Measurements from ENCODE around the gene TOX4. TPM values are rescaled to one million over a fixed set of nuclear protein-coding genes. Genes with fewer than 3 reads are reported as not detected.

The TOX4 gene
- total RNA-seq, 2 donors from 2014 or later, result 63.8 to 65.1 TPM

GRCh38 chr14:21496453-21496852 is 19.5 kb downstream of the TOX4 start:
- peak in 1 of 2 donors; percentile 55 for ATAC-seq
- no peak for DNase-seq
- intact Hi-C loops (cut with DNase I), result loop anchor here in 1 of 2 donors (5.0 kb wide), 1 partner anchor 61 kb away; no protein-coding TSS in a partner anchor

DNA sequence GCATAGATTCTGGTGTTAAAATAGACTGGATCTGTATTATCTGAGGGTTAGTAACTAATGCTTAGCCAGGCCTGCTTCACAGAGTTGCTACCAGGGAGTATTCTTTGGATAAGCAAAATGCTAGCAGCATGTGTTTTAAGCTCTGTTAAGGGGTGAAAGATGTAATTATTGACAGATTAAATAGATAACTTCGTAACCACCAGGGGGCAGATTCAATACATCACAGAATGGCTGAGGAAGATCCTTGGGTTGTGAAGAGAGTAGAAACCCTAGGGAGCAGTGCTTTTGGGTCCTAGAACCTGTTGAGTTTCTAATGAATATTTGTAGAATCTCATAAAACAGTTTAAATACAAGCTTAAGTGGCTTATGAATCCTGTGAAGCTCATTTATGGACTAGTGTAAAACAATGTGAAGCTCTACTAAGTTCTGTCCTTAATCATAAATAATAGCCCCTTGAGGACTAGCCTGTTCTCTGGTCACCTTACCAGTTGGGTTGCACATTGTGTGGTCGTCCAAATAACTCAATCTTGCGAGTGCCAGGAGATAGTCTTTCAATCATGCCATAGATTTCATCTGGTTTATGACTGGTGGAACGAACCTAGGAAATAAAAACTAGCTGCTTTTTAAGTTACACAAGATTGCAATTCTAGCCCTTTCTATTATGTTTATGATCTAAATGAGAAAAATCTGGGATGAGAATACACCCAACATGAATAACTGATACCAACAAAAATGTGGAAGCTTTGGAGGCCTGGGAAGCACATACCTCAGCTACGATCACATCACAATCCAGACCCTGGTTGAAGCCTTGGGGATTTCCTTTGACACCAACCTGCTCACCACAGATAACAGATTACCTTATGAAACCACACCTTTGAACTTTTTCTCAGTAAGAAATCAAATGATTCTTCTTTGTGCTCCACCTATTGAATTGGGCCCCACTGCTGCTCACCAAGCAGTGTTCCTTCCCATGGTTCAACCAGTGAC is 21.8 kb downstream of the TOX4 start:
- DNase-seq (no peak), ATAC-seq (peak in 1 of 2 donors; percentile 30)
- intact Hi-C loops (cut with DNase I), result loop anchor here in 1 of 2 donors (5.0 kb wide), 1 partner anchor 58 kb away; no protein-coding TSS in a partner anchor

- DNase-seq (no peak), ATAC-seq (no peak)
- intact Hi-C loops (cut with DNase I), result no loop called here
These were observed 24.6 kb downstream of the TOX4 start for GRCh38 chr14:21501568-21501967.

- intact Hi-C loops (cut with DNase I), result no loop called here
- DNase-seq, result no peak
- ATAC-seq, result no peak
These were observed 26.4 kb downstream of the TOX4 start for GRCh38 chr14:21503376-21503775.

- DNase-seq (no peak), ATAC-seq (no peak)
- intact Hi-C loops (cut with DNase I), result no loop called here
These were observed 28.1 kb downstream of the TOX4 start for GRCh38 chr14:21505012-21505553.

DNA sequence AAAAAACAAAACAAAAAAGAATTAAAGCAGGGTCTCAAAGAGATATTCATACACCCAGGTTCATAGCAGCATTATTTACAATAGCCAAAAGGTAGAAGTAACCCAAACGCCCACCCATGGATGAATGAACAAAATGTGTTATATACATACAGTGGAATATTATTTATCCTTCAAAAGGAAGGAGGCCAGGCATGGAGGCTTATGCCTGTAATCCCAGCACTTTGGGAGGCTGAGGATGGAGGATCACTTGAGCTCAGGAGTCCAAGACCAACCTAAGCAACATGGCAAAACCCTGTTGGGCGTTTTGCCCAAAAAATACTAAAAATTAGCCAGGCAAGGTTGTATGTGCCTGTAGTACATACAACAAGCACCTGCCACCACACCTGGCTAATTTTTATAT is 29.6 kb downstream of the TOX4 start:
- intact Hi-C loops (cut with DNase I), result no loop called here
- ATAC-seq, result no peak

GRCh38 chr14:21509432-21510143 is 32.6 kb downstream of the TOX4 start:
- no peak for DNase-seq
- intact Hi-C loops (cut with DNase I), result no loop called here
- ATAC-seq, result no peak

More for the DNA sequence above, 29.6 kb downstream of the TOX4 start:
- no peak for DNase-seq

DNA sequence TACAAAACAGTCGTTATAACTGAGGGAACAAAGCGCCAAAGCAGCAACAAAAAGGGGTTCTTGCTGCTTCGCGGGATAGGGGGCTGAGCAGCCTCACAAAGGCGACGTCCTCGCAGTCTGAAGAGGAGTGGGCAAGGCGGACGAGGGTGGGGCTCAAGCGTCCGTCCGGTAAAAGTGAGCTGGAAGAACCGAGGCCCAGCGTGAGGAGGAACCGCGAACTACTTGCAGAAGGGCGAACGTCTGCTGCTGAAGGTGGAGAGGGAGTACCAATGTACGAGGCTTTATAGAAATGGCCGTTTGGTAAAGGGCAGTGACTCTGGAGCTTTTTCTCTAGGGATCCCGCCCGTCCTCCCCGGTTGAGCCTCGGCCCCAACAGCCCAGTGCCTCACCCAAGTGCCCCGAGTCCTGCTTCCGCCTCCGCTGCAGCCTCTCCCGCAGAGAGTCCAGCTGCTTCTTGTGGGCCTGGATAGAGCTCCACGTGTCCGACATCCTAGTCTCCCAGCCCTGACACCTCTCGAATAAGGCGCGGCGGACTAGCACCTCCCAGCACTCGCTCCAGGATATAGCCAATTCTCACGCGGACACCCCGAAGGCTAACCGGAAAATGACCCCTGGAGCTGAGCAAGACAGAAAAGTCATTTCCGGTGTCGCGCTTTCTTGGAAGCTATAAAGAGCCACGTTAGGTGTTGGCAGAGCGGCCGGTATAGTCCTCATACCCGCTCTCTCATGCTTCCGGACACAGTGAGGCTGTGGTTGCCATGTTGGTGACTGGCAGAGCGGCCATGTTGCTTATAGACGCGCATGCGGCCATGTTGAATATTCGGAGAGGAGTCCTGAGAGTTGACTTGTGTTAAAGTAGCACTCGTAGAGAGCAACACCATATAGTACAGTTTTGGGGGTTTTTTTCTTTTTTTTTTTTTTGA is 34.0 kb downstream of the TOX4 start, which contains the start of gene METTL3:
METTL3 (minus strand) TSS at position 606 of the 923 bp plus-strand sequence; CDS start at position 489, 117 bp downstream.
- DNase-seq, result peak; percentile 99
- ATAC-seq, result peak; percentile 99
- intact Hi-C loops (cut with DNase I), result no loop called here

GRCh38 chr14:21514341-21514740 is 37.3 kb downstream of the TOX4 start:
- ATAC-seq (no peak), DNase-seq (no peak)
- intact Hi-C loops (cut with DNase I), result no loop called here

- intact Hi-C loops (cut with DNase I), result no loop called here
- ATAC-seq, result no peak
- DNase-seq, result no peak
These were observed 41.7 kb downstream of the TOX4 start for GRCh38 chr14:21518725-21519124.

DNA sequence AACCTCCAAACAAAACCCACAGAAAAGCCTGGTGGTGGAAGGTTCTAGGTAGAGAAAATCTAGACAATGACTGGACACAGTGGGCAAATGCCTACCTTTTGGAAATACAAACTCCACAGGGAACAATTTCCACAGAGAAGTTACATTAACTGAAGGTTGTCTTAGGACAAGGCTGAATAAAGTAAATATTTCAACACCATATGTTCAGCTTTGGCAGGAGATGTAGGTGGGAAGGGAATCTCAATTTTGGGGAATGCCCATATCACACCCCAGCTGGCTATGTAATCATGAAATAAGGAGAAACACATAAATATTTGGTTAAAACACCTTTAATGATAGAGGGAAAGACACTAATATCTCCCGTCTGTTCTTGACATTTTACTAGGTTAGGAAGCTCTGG is 43.8 kb downstream of the TOX4 start:
- intact Hi-C loops (cut with DNase I), result no loop called here
- DNase-seq, result no peak
- no peak for ATAC-seq

DNA sequence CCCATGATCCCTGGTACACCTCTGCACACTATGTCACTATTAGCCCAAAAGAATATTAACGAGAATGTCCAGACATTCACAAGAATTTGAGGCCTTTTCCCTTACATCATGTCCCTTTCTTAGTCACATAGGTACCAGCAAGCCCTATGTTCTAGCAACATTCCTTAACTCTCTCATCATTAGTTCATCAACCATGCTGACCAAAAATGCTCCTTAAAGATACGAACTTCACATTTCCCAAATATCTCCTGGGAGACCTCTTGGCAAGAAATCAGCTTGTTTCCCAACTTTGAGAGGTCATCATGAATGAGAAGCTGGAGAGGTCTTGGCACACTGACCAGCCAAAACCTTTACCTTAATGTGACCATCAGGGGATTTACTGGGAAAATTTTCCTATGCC is 44.5 kb downstream of the TOX4 start:
- DNase-seq (no peak), ATAC-seq (no peak)
- intact Hi-C loops (cut with DNase I), result no loop called here

DNA sequence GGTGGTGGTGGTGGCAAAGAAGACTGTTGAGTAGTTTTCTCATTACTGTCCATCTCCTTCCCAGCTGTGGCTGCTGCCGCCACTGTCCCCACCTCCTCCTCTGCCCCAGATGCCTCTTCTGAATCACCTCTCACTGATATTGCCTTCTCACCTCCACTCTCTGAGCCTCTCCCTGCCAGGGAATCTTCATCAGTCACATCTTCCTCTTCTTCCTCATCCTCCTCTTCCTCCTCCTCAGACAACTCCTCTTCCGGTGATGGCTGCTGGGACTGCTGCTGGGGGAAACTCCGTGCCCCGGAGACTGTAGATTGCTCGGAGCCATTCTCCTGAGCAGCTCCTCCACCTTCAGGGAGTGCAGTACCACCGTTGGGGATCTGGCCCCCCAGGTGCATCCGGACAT is 46.2 kb downstream of the TOX4 start:
- ATAC-seq, result no peak
- no peak for DNase-seq
- intact Hi-C loops (cut with DNase I), result no loop called here

- no peak for ATAC-seq
- intact Hi-C loops (cut with DNase I), result no loop called here
- DNase-seq, result no peak
These were observed 47.8 kb downstream of the TOX4 start for GRCh38 chr14:21524575-21525490.

DNA sequence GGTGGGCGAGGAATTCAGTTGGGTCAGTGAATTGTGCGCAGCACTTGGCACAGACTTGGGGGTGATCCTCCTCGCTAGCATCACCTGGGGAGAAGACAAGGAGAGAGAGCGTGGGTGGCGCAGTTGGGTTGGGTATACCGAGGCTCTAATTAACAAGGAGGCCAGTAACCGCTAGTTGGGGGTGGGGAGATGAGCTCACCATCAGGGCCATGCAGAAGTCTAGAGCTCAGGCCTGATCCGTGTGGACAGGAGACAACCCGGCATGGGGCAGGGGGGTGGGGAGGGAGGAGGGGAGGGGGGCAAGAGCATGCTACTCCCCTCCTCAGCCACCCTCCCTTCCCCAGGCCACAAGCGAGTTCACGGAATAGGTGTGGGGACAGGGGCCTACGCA is 48.6 kb downstream of the TOX4 start:
- intact Hi-C loops (cut with DNase I), result no loop called here
- DNase-seq (peak; percentile 32), ATAC-seq (peak; percentile 51 to 71)

DNA sequence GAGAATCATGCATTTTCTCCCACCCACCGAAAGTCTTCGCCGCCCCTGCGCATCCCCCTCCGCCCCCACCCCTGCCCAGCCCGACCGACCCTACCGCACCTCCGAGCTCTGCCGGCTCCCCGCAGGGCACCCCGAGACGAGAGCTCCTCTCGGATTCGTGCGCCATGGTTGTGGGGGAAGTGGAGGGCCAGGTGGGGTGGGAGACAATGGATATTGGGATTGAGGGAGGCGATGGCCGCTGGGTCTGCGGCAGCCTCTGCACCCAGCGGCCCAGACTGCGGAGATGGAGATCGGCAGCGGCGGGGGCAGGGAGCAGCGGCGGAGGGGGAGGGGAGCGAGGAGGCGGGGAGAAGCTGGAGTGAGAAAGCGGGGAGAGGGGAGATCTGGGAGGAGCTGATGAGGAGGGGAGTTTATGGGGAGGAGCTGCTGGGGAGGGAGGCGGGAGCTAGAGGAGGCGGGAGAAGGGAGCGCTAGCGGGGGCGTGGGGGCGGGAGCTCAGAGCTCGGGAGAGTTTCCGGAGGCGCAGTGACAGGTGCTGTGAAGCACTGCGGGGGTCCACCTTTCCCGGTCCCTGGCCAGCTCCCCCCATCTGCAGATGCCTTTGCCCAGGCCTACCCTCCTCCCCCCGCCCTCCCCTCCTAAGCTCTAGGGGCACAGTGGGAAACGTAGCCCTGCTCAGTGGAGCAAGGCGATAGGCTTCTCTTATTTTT is 49.1 kb downstream of the TOX4 start, which contains the start of gene SALL2:
SALL2 (minus strand) TSS at position 385 of the 710 bp plus-strand sequence; CDS start at position 166, 219 bp downstream.
- DNase-seq (peak; percentile 76), ATAC-seq (peak; percentile 95 to 97)
- intact Hi-C loops (cut with DNase I), result no loop called here
